ENCODE data around the gene NDRG2. TPM values are rescaled to one million over a fixed set of nuclear protein-coding genes. Genes with fewer than 3 reads are reported as not detected.

Gene NDRG2
- total RNA-seq, 2 donors from 2014 or later: 136 to 171 TPM

GRCh38 chr14:20978687-20979086 is 46.2 kb downstream of the NDRG2 start:
- H3K9me3 ChIP-seq: no peaks in the 10 kb centered on the region
- peak; percentile 47 for DNase-seq

GRCh38 chr14:20976291-20976690 is 48.6 kb downstream of the NDRG2 start:
- no peak overlapping the region for H3K4me3 ChIP-seq
- TF ChIP-seq CTCF (IDR thresholded peaks at IDR 0.05): no peak
- no peak for DNase-seq
- H3K27me3 ChIP-seq: no peaks in the 10 kb centered on the region
- H3K9ac ChIP-seq (ENCODE audit: low read depth in 2 of 2, low read length in 2 of 2): no peak overlapping the region
- H3K27ac ChIP-seq: no peak overlapping the region
- H3K9me3 ChIP-seq: no peaks in the 10 kb centered on the region
- no peaks in the 10 kb centered on the region for H3K36me3 ChIP-seq
- intact Hi-C loops (cut with DNase I): loop anchor here (10.0 kb wide), 1 partner anchor 281 kb away; no protein-coding TSS in a partner anchor
- H3K4me1 ChIP-seq: no peaks in the 10 kb centered on the region

More at GRCh38 chr14:20978687-20979086, 46.2 kb downstream of the NDRG2 start:
- intact Hi-C loops (cut with DNase I): loop anchor here (10.0 kb wide), 1 partner anchor 284 kb away; no protein-coding TSS in a partner anchor
- no peak overlapping the region for H3K27ac ChIP-seq
- TF ChIP-seq CTCF (IDR thresholded peaks at IDR 0.05): no peak
- H3K4me3 ChIP-seq: no peak overlapping the region
- no peaks in the 10 kb centered on the region for H3K4me1 ChIP-seq
- no peaks in the 10 kb centered on the region for H3K36me3 ChIP-seq
- H3K9ac ChIP-seq (ENCODE audit: low read depth in 2 of 2, low read length in 2 of 2): no peak overlapping the region
- H3K27me3 ChIP-seq: no peaks in the 10 kb centered on the region

- no peak overlapping the region for H3K9ac ChIP-seq (ENCODE audit: low read depth in 2 of 2, low read length in 2 of 2)
- TF ChIP-seq CTCF (IDR thresholded peaks at IDR 0.05): no peak
- no peak for DNase-seq
- no peaks in the 10 kb centered on the region for H3K27me3 ChIP-seq
- H3K36me3 ChIP-seq: no peaks in the 10 kb centered on the region
- no peak overlapping the region for H3K27ac ChIP-seq
- H3K4me1 ChIP-seq: peaks cover 3% of the 10 kb centered on the region
- H3K4me3 ChIP-seq: no peak overlapping the region
- no peaks in the 10 kb centered on the region for H3K9me3 ChIP-seq
- intact Hi-C loops (cut with DNase I): loop anchor here (10.0 kb wide), 1 partner anchor 279 kb away; no protein-coding TSS in a partner anchor
Observed at GRCh38 chr14:20973501-20973900, 51.4 kb downstream of the NDRG2 start.

GRCh38 chr14:20971705-20972021 is 53.2 kb downstream of the NDRG2 start:
- Histone ChIP-seq H3K27me3 (no peaks in the 10 kb centered on the region), H3K9me3 (no peaks in the 10 kb centered on the region), H3K36me3 (no peaks in the 10 kb centered on the region), H3K4me3 (peak overlapping the region; percentile 50), H3K27ac (no peak overlapping the region), H3K4me1 (peaks cover 3% of the 10 kb centered on the region), H3K9ac (ENCODE audit: low read depth in 2 of 2, low read length in 2 of 2) (no peak overlapping the region)
- intact Hi-C loops (cut with DNase I): loop anchor here (2.0 to 10.0 kb wide), 2 partner anchors 113 to 277 kb away; no protein-coding TSS in a partner anchor
- no peak for TF ChIP-seq CTCF (IDR thresholded peaks at IDR 0.05)
- no peak for DNase-seq

DNA sequence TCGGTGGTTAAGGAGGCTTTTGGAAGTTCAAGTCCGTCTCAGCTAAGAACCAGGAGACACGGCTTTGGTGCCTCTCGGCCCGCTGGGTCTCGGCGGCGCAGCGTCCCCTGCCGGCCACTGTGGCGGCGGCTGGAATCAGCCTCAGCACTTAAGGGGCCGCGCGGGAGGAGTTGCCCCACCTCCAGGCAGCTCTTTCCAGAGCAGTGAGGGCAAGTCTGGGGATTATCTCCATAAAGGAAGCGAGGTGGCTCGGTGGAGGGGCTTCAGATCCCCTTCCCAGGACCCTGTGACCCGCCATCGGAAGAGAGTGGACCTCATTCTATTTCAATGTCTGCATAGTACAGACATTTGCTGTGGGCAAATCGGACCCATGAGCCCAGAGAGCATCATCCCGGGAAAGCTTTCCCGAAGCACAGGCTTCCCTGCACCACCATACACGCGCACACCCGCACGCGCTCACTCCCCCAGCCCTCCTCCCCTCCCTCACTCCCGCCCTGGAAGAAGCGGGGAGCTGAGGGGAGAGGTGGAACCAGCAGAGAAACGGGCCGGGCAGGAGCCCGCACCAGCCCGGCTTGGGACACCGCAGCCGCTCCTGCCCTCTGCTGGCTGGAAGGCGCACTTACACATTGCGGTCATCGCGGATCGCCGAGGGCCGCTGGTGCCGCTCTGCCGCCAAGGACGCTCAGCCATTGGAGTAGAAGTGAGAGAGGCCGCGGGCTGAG is 53.7 kb downstream of the NDRG2 start:
- peak; percentile 74 for TF ChIP-seq CTCF (IDR thresholded peaks at IDR 0.05)
- no peaks in the 10 kb centered on the region for H3K27me3 ChIP-seq
- intact Hi-C loops (cut with DNase I): loop anchor here (2.0 to 10.0 kb wide), 2 partner anchors 112 to 276 kb away; no protein-coding TSS in a partner anchor
- H3K36me3 ChIP-seq: no peaks in the 10 kb centered on the region
- DNase-seq: peak; percentile 82
- peak overlapping the region; percentile 47 to 64 for H3K9ac ChIP-seq (ENCODE audit: low read depth in 2 of 2, low read length in 2 of 2)
- H3K4me1 ChIP-seq: peaks cover 3% of the 10 kb centered on the region
- peak overlapping the region; percentile 34 for H3K27ac ChIP-seq
- H3K4me3 ChIP-seq: peak overlapping the region; percentile 50
- H3K9me3 ChIP-seq: no peaks in the 10 kb centered on the region
